ENCODE data around the gene SRSF3. TPM values are rescaled to one million over a fixed set of nuclear protein-coding genes. Genes with fewer than 3 reads are reported as not detected.
"Not testable (repeated sequence)": the region's sequence is repeated elsewhere in the genome, so short reads cannot be mapped to it uniquely, and the experiment has no call there.

SRSF3 gene
- polyA plus RNA-seq, 1 experiment, result 177 TPM

GRCh38 chr6:36599791-36600209, 5.6 kb downstream of the SRSF3 start:
- ChIA-PET CTCF (interaction anchor here (1.2 kb wide), 1 partner anchor 9 kb away, joined by 3 read pairs; no protein-coding TSS in a partner anchor), POLR2A (interaction anchor here (0.8 kb wide), 1 partner anchor 414 kb away, joined by 3 read pairs; no protein-coding TSS in a partner anchor)
- no peak for DNase-seq (ENCODE audit: low read depth)
- Histone ChIP-seq H3K4me3 (ENCODE audit: low read depth, low read length) (peak overlapping the region; percentile 24), H3K36me3 (ENCODE audit: control insufficient read depth, insufficient read depth, low read length) (peaks cover 33% of the 10 kb centered on the region), H3K27me3 (ENCODE audit: control insufficient read depth, insufficient read depth, low read length) (no peaks in the 10 kb centered on the region)
- no peak for TF ChIP-seq CTCF (IDR thresholded peaks at IDR 0.05; ENCODE audit: insufficient read depth, low read depth, low read length)

- ChIA-PET CTCF (interaction anchor here (1.2 kb wide), 1 partner anchor 8 kb away, joined by 3 read pairs; no protein-coding TSS in a partner anchor), POLR2A (interaction anchor here (0.6 kb wide), 3 partner anchors 72 to 172 kb away, joined by 6 to 11 read pairs (median 11); no protein-coding TSS in a partner anchor)
- TF ChIP-seq CTCF (IDR thresholded peaks at IDR 0.05; ENCODE audit: insufficient read depth, low read depth, low read length), result no peak
- H3K4me3 ChIP-seq (ENCODE audit: low read depth, low read length), result no peak overlapping the region
- no peaks in the 10 kb centered on the region for H3K27me3 ChIP-seq (ENCODE audit: control insufficient read depth, insufficient read depth, low read length)
- DNase-seq (ENCODE audit: low read depth), result no peak
- peaks cover 37% of the 10 kb centered on the region for H3K36me3 ChIP-seq (ENCODE audit: control insufficient read depth, insufficient read depth, low read length)
Observed at GRCh38 chr6:36600564-36601146, 6.5 kb downstream of the SRSF3 start.

- H3K36me3 ChIP-seq (ENCODE audit: control insufficient read depth, insufficient read depth, low read length), result peaks cover 42% of the 10 kb centered on the region
- not testable (repeated sequence) for H3K4me3 ChIP-seq (ENCODE audit: low read depth, low read length); H3K27me3 ChIP-seq (ENCODE audit: control insufficient read depth, insufficient read depth, low read length); DNase-seq (ENCODE audit: low read depth)
- ChIA-PET CTCF (interaction anchor here (0.6 kb wide), 1 partner anchor 166 kb away, joined by 3 read pairs; no protein-coding TSS in a partner anchor), POLR2A (interaction anchor here (0.7 kb wide), 2 partner anchors 75 to 125 kb away, joined by 4 to 10 read pairs; no protein-coding TSS in a partner anchor)
Observed at GRCh38 chr6:36601818-36602217, 7.7 kb downstream of the SRSF3 start.

- no peaks in the 10 kb centered on the region for H3K27me3 ChIP-seq (ENCODE audit: control insufficient read depth, insufficient read depth, low read length)
- TF ChIP-seq CTCF (IDR thresholded peaks at IDR 0.05; ENCODE audit: insufficient read depth, low read depth, low read length), result no peak
- no peak overlapping the region for H3K4me3 ChIP-seq (ENCODE audit: low read depth, low read length)
- no peak for DNase-seq (ENCODE audit: low read depth)
- CTCF ChIA-PET, result interaction anchor here (0.5 to 0.7 kb wide), 3 partner anchors 12 to 156 kb away, joined by 3 read pairs; no protein-coding TSS in a partner anchor
- peaks cover 43% of the 10 kb centered on the region for H3K36me3 ChIP-seq (ENCODE audit: control insufficient read depth, insufficient read depth, low read length)
- POLR2A ChIA-PET, result interaction anchor here (0.6 kb wide), 1 partner anchor 262 kb away, joined by 3 read pairs; no protein-coding TSS in a partner anchor
Observed at GRCh38 chr6:36603222-36604089, 9.3 kb downstream of the SRSF3 start.

GRCh38 chr6:36604090-36605060, 10.2 kb downstream of the SRSF3 start:
- H3K4me3 ChIP-seq (ENCODE audit: low read depth, low read length), result no peak overlapping the region
- peaks cover 38% of the 10 kb centered on the region for H3K36me3 ChIP-seq (ENCODE audit: control insufficient read depth, insufficient read depth, low read length)
- H3K27me3 ChIP-seq (ENCODE audit: control insufficient read depth, insufficient read depth, low read length), result no peaks in the 10 kb centered on the region
- no peak for DNase-seq (ENCODE audit: low read depth)
- TF ChIP-seq CTCF (IDR thresholded peaks at IDR 0.05; ENCODE audit: insufficient read depth, low read depth, low read length), result no peak
- CTCF ChIA-PET, result interaction anchor here (1.1 kb wide), 1 partner anchor 155 kb away, joined by 3 read pairs; no protein-coding TSS in a partner anchor
- POLR2A ChIA-PET, result interaction anchor here (0.6 kb wide), 1 partner anchor 263 kb away, joined by 3 read pairs; no protein-coding TSS in a partner anchor
